ENCODE data around the gene ZFP36.

ZFP36 gene

GRCh38 chr19:39430675-39431593 is 24.3 kb downstream of the ZFP36 start:
- no peak overlapping the region for H3K4me3 ChIP-seq (replicated peaks; ENCODE audit: low read depth, low read length)
- no peak for TF ChIP-seq CTCF (IDR thresholded peaks at IDR 0.05; ENCODE audit: low read depth, low read length, missing control alignments)
- DNase-seq (ENCODE audit: extremely low read depth, low read depth): peak; percentile 83

GRCh38 chr19:39432677-39433025 is 26.0 kb downstream of the ZFP36 start:
- H3K4me3 ChIP-seq (replicated peaks; ENCODE audit: low read depth, low read length): no peak overlapping the region
- no peak for TF ChIP-seq CTCF (IDR thresholded peaks at IDR 0.05; ENCODE audit: low read depth, low read length, missing control alignments)
- DNase-seq (ENCODE audit: extremely low read depth, low read depth): no peak

GRCh38 chr19:39433480-39434079 is 26.9 kb downstream of the ZFP36 start:
- peak overlapping the region; percentile 94 for H3K4me3 ChIP-seq (replicated peaks; ENCODE audit: low read depth, low read length)
- DNase-seq (ENCODE audit: extremely low read depth, low read depth): no peak
- no peak for TF ChIP-seq CTCF (IDR thresholded peaks at IDR 0.05; ENCODE audit: low read depth, low read length, missing control alignments)

GRCh38 chr19:39434123-39435076 is 27.8 kb downstream of the ZFP36 start:
- no peak for DNase-seq (ENCODE audit: extremely low read depth, low read depth)
- H3K4me3 ChIP-seq (replicated peaks; ENCODE audit: low read depth, low read length): peak overlapping the region; percentile 94
- no peak for TF ChIP-seq CTCF (IDR thresholded peaks at IDR 0.05; ENCODE audit: low read depth, low read length, missing control alignments)

- no peak for TF ChIP-seq CTCF (IDR thresholded peaks at IDR 0.05; ENCODE audit: low read depth, low read length, missing control alignments)
- DNase-seq (ENCODE audit: extremely low read depth, low read depth): peak; percentile 85
- peak within 1 kb of the TSS; percentile 94 for H3K4me3 ChIP-seq (replicated peaks; ENCODE audit: low read depth, low read length)
Measured at GRCh38 chr19:39435499-39436349, 29.1 kb downstream of the ZFP36 start, which contains the start of gene RPS16. RPS16 (minus strand) TSS chr19:39435949; CDS start chr19:39435895, 54 bp downstream.

- no peak for DNase-seq (ENCODE audit: extremely low read depth, low read depth)
- no peak for TF ChIP-seq CTCF (IDR thresholded peaks at IDR 0.05; ENCODE audit: low read depth, low read length, missing control alignments)
- peak overlapping the region; percentile 94 for H3K4me3 ChIP-seq (replicated peaks; ENCODE audit: low read depth, low read length)
Measured at GRCh38 chr19:39436350-39436716, 29.7 kb downstream of the ZFP36 start.

Data from HFF-Myc (cell line).